Tibial artery (tissue), 4 donors: ENCODE measurements around the gene MYO7B.

ENCODE experiments used
- DNase-seq, 2 donors: peaks; one replicate each; pipeline ENCODE4 v3.0.0-alpha.2; 2019
- H3K27ac ChIP-seq, 2 donors: fragments of 200-600 bp; sonication (generic) in 1 of 2; 1 replicate in 1 of 2; 2 replicates in 1 of 2; pipeline ENCODE4 v1.5.1; 2018 to 2019; ENCODE audit warnings: mild to moderate bottlenecking in 1 of 2
- H3K27me3 ChIP-seq, 2 donors: fragments of 200-600 bp; sonication (generic) in 1 of 2; one replicate each; pipeline versions ENCODE4 v1.5.1 to v1.6.0; 2016 to 2019
- H3K36me3 ChIP-seq, 3 donors: fragments of 200-600 bp; sonication (generic) in 2 of 3; one replicate each; pipeline ENCODE4 v1.5.1; 2016 to 2019; ENCODE audit warnings: mild to moderate bottlenecking in 2 of 3
- H3K4me1 ChIP-seq, 4 donors: fragments of 200-600 bp; sonication (generic) in 2 of 4; 1 replicate in 3 of 4; 2 replicates in 1 of 4; pipeline ENCODE4 v1.5.1; 2016 to 2019
- H3K4me3 ChIP-seq, 2 donors: fragments of 200-600 bp; sonication (generic) in 1 of 2; 1 replicate in 1 of 2; 2 replicates in 1 of 2; pipeline ENCODE4 v1.5.1; 2018 to 2019; ENCODE audit warnings: mild to moderate bottlenecking in 2 of 2
- H3K9me3 ChIP-seq, 3 donors: fragments of 200-600 bp; sonication (generic) in 1 of 3; one replicate each; pipeline ENCODE4 v1.5.1; 2016 to 2019
- intact Hi-C: fragments of 100-400 bp; cut with DNase I; formaldehyde crosslinking; loops from one replicate; pipeline ENCODE4 v1.15.0; 2023; ENCODE audit warnings: low total_unique reads
- TF ChIP-seq, protein P1 (sequence below), 2 experiments: fragments of 200-600 bp in 1 of 2; fragments of 450-650 bp in 1 of 2; IDR thresholded peaks; one replicate each; pipeline ENCODE4 v1.5.1; 2017 to 2019; ENCODE audit warnings: antibody characterized with exemption in 2 of 2, mild to moderate bottlenecking in 1 of 2, moderate library complexity in 1 of 2

The MYO7B gene

GRCh38 chr2:127614731-127615130 is 79.2 kb downstream of the MYO7B start:
- intact Hi-C loops = no loop called here
- TF ChIP-seq, protein P1, sequence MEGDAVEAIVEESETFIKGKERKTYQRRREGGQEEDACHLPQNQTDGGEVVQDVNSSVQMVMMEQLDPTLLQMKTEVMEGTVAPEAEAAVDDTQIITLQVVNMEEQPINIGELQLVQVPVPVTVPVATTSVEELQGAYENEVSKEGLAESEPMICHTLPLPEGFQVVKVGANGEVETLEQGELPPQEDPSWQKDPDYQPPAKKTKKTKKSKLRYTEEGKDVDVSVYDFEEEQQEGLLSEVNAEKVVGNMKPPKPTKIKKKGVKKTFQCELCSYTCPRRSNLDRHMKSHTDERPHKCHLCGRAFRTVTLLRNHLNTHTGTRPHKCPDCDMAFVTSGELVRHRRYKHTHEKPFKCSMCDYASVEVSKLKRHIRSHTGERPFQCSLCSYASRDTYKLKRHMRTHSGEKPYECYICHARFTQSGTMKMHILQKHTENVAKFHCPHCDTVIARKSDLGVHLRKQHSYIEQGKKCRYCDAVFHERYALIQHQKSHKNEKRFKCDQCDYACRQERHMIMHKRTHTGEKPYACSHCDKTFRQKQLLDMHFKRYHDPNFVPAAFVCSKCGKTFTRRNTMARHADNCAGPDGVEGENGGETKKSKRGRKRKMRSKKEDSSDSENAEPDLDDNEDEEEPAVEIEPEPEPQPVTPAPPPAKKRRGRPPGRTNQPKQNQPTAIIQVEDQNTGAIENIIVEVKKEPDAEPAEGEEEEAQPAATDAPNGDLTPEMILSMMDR (IDR thresholded peaks at IDR 0.05) = no peak
- DNase-seq = no peak

DNA sequence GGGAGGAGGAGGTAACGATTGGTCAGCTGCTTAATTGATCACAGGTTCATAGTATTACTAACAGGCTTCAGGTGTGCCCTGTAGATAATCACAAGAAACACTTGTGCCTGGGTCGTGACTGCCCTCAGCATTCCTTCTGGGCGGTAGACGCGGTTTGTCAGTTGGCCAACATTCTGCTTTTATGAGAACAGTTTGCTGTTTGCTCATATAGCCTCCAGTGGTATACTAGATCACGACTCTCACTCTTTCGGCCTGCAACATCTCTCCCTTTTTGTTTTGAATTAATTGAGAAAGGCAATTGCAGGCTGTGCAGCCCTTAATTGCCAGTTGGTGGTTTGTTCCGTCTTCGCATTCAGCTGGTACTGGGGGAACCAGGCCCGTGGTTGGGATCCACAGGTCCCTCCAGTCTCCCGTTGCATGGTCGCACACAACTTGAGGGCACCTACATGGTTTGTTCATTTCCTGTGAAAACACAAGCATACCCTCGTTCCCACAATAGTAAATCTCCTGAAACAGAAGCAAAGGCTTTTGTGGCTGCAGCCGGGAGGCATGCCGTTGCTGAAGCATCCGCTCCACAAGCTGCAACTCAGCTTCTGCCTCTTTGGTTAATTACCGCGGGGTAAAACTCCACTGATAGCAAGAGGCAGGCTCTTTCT is 80.2 kb downstream of the MYO7B start:
- peaks cover 0 to 30% (median 15%) of the 10 kb centered on the region in 3 donors for H3K9me3 ChIP-seq
- H3K27me3 ChIP-seq = no peaks in the 10 kb centered on the region
- intact Hi-C loops = no loop called here
- no peak overlapping the region for H3K4me3 ChIP-seq
- no peaks in the 10 kb centered on the region for H3K36me3 ChIP-seq
- no peak overlapping the region for H3K27ac ChIP-seq
- no peaks in the 10 kb centered on the region for H3K4me1 ChIP-seq
- no peak for DNase-seq
- TF ChIP-seq, protein P1 (IDR thresholded peaks at IDR 0.05) = no peak

More at GRCh38 chr2:127614731-127615130, 79.2 kb downstream of the MYO7B start:
- Histone ChIP-seq H3K4me1 (no peaks in the 10 kb centered on the region), H3K4me3 (no peak overlapping the region), H3K9me3 (peaks cover 0 to 30% (median 15%) of the 10 kb centered on the region in 3 donors), H3K27ac (no peak overlapping the region), H3K36me3 (no peaks in the 10 kb centered on the region), H3K27me3 (no peaks in the 10 kb centered on the region)

DNA sequence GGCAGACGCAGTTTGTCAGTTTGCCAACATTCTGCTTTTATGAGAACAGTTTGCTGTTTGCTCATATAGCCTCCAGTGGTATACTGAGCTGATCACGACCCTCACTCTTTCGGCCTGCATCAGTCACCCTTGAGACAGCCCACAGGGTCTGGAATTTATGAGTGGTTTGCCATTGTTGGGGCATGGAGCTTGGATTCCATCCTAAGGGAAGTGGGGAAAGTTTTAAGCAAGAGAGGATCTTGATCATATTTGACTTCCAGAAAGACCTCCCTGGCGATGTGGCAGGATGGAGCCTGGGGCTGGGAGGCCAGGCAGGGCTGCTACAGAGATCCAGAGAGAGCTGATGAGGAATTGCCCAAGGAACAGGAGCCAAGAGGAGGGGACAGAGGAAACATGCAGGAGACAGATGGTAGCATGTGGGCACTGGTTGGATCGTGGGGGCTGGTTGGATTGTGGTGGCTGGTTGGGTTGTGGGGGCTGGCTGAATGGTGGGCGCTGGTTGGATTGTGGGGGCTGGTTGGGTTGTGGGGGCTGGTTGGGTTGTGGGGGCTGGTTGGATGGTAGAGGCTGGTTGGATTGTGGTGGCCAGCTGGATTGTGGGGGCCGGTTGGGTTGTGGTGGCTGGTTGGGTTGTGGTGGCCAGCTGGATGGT is 83.2 kb downstream of the MYO7B start:
- H3K27ac ChIP-seq = no peak overlapping the region
- H3K27me3 ChIP-seq = peaks cover 0 to 15% of the 10 kb centered on the region in 2 donors
- H3K4me3 ChIP-seq = no peak overlapping the region
- peaks cover 0 to 6% (median 1%) of the 10 kb centered on the region in 3 donors for H3K9me3 ChIP-seq
- H3K4me1 ChIP-seq = no peaks in the 10 kb centered on the region
- no peaks in the 10 kb centered on the region for H3K36me3 ChIP-seq
- TF ChIP-seq, protein P1 (IDR thresholded peaks at IDR 0.05) = no peak
- no peak for DNase-seq
- intact Hi-C loops = no loop called here

DNA sequence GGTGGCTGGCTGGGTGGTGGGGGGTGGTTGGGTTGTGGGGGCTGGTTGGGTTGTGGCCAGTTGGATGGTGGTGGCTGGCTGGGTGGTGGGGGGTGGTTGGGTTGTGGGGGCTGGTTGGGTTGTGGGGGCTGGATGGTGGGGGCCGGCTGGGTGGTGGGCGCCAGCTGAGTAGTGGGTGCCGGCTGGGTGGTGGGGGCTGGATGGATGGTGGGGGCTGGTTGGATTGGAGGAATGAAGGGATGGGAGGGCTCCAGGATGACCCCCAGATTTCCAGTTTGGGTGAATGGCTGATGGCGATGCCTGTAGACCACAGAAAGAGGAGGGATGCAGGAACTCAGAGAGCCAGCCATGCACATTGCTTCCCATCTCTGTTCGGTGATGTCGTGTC is 83.7 kb downstream of the MYO7B start:
- DNase-seq = no peak
- H3K27me3 ChIP-seq = peaks cover 0 to 21% of the 10 kb centered on the region in 2 donors
- TF ChIP-seq, protein P1 (IDR thresholded peaks at IDR 0.05) = no peak
- no peak overlapping the region for H3K4me3 ChIP-seq
- no peak overlapping the region for H3K27ac ChIP-seq
- H3K36me3 ChIP-seq = no peaks in the 10 kb centered on the region
- H3K9me3 ChIP-seq = peaks cover 0 to 2% (median 0%) of the 10 kb centered on the region in 3 donors
- intact Hi-C loops = no loop called here
- H3K4me1 ChIP-seq = no peaks in the 10 kb centered on the region

DNA sequence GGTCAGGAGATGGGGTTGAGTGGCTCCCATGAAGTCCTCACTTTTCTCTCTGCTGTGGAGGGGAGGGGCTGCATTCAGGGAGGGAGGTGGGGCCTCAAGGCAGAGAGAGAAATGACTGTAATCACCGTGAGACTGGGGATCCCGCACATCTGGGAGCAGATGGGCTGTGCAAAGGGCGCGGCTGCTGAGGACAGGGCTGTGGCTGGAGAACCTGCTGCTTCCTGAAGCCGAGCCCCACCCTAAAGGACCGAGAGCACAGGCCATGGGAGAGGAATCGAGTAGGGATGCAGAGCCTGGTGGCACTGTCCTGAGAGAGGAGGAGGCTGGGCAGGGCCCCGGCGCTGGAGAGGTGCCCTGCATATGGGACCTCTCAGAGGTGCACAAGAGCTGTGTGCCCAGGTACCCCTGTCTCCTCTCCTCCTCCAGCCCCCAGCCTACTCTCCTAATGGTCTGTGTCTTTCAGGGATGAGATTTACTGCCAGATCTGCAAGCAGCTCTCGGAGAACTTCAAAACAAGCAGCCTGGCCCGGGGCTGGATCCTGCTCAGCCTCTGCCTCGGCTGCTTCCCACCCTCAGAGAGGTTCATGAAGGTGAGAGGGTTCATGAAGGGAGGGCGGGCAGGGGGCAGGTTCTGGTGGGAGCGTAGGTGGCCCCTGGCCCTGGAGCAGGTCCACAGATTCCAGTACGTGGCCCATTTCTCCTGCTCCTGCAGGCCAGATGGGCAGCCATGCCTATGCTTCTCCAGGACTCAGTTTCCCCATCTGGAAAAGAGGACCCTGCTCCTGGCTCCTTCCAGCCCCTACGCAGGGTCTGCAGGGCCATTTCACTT is 84.6 kb downstream of the MYO7B start:
- no peak overlapping the region for H3K27ac ChIP-seq
- no peak overlapping the region for H3K4me3 ChIP-seq
- TF ChIP-seq, protein P1 (IDR thresholded peaks at IDR 0.05) = no peak
- no peaks in the 10 kb centered on the region for H3K9me3 ChIP-seq
- peaks cover 0 to 30% of the 10 kb centered on the region in 2 donors for H3K27me3 ChIP-seq
- no peak for DNase-seq
- H3K36me3 ChIP-seq = no peaks in the 10 kb centered on the region
- no peaks in the 10 kb centered on the region for H3K4me1 ChIP-seq
- intact Hi-C loops = no loop called here
